SU-DHL-6 (cell line): Measurements from ENCODE around the gene FOXN3.

Source experiments
- H2AFZ ChIP-seq: fragments of 200-600 bp; sonication (generic); 2 replicates; pipeline ENCODE4 v1.6.1; 2014; ENCODE audit warnings: low read depth, mild to moderate bottlenecking, moderate library complexity, mixed read lengths, antibody characterized with exemption, low read length; ENCODE audit not compliant: severe bottlenecking
- H3F3A ChIP-seq: fragments of 200-600 bp; shearing (Covaris generic); 2 replicates; pipeline ENCODE4 v1.6.0; 2016; ENCODE audit warnings: antibody characterized with exemption, mild to moderate bottlenecking; ENCODE audit not compliant: insufficient read depth
- H3K27ac ChIP-seq: fragments of 200-600 bp; sonication (generic); 2 replicates; pipeline ENCODE4 v1.5.1; 2016; ENCODE audit warnings: low read depth, mild to moderate bottlenecking, low read length, moderate library complexity, mixed read lengths
- H3K27me3 ChIP-seq: fragments of 200-600 bp; sonication (generic), shearing (Covaris generic); 2 replicates; pipeline ENCODE4 v1.6.0; 2014; ENCODE audit warnings: mild to moderate bottlenecking, low read length
- H3K36me3 ChIP-seq: fragments of 200-600 bp; sonication (generic); 2 replicates; pipeline ENCODE4 v1.6.1; 2014; ENCODE audit warnings: mild to moderate bottlenecking, low read length, mixed read lengths
- H3K4me2 ChIP-seq: fragments of 300-600, 200-600 bp; shearing (Covaris generic), sonication (generic); 2 replicates; pipeline ENCODE4 v1.6.0; 2014; ENCODE audit warnings: low read length, low read depth, mild to moderate bottlenecking; ENCODE audit not compliant: poor library complexity, severe bottlenecking
- H3K4me3 ChIP-seq: fragments of 200-600 bp; sonication (generic); 2 replicates; pipeline ENCODE4 v1.5.1; 2014; ENCODE audit warnings: antibody characterized with exemption, low read length, mild to moderate bottlenecking, mixed read lengths; ENCODE audit not compliant: insufficient read depth, poor library complexity, severe bottlenecking
- H3K79me2 ChIP-seq: fragments of 200-600 bp; sonication (generic); 2 replicates; pipeline ENCODE4 v1.6.1; 2014; ENCODE audit warnings: mild to moderate bottlenecking, low read length, moderate library complexity; ENCODE audit not compliant: insufficient read depth
- H3K9ac ChIP-seq: fragments of 200-600 bp; sonication (generic); 2 replicates; pipeline ENCODE4 v1.7.0; 2014; ENCODE audit warnings: mild to moderate bottlenecking, low read length
- H3K9me2 ChIP-seq: fragments of 200-600 bp; sonication (generic); replicated peaks from 2 replicates; pipeline ENCODE4 v1.6.1; 2014; ENCODE audit warnings: low read length; ENCODE audit not compliant: insufficient read depth
- H3K9me3 ChIP-seq: fragments of 200-600 bp; sonication (generic); 2 replicates; pipeline ENCODE4 v1.6.1; 2014; ENCODE audit warnings: low read length, mixed read lengths; ENCODE audit not compliant: insufficient read depth
- H4K20me1 ChIP-seq: fragments of 200-600 bp; sonication (generic); 2 replicates; pipeline ENCODE4 v1.6.1; 2014; ENCODE audit warnings: low read depth, mild to moderate bottlenecking, antibody characterized with exemption, low read length, moderate library complexity, mixed read lengths
- CTCF ChIP-seq: fragments of 200-600 bp; sonication (generic); IDR thresholded peaks from one replicate; pipeline ENCODE4 v1.5.1; 2017; ENCODE audit warnings: antibody characterized with exemption, mild to moderate bottlenecking, low read length, moderate library complexity; ENCODE audit not compliant: insufficient read depth, poor library complexity, severe bottlenecking
- EZH2phosphoT487 ChIP-seq: fragments of 200-600 bp; sonication (generic), shearing (Covaris generic); conservative IDR thresholded peaks from 2 replicates; pipeline ENCODE4 v1.6.1; 2018; ENCODE audit warnings: mild to moderate bottlenecking, antibody characterized with exemption, low read length, moderate library complexity, mixed read lengths

FOXN3 gene

GRCh38 chr14:89461256-89461655, 44.2 kb upstream of the FOXN3 start:
- H3K36me3 ChIP-seq = no peaks in the 10 kb centered on the region
- H3K4me3 ChIP-seq = peak overlapping the region; percentile 47
- peak overlapping the region; percentile 63 for H3K4me2 ChIP-seq
- no peak for TF ChIP-seq CTCF
- TF ChIP-seq EZH2phosphoT487 = no peak
- 0 out of 2 replicates have a peak overlapping the region, but pooled peaks have one; percentile 7 for H3K27ac ChIP-seq
- no peaks in the 10 kb centered on the region for H4K20me1 ChIP-seq
- H3K9me2 ChIP-seq = no peaks in the 10 kb centered on the region
- H3K27me3 ChIP-seq = no peaks in the 10 kb centered on the region
- H3F3A ChIP-seq = 0 out of 2 replicates have a peak, but pooled peaks cover 6% of the 10 kb centered on the region
- no peaks in the 10 kb centered on the region for H3K9me3 ChIP-seq
- H3K79me2 ChIP-seq = peaks cover 19% of the 10 kb centered on the region; the same call in 1 of the 2 replicates
- H3K9ac ChIP-seq = peak overlapping the region; percentile 49
- H2AFZ ChIP-seq = no peak overlapping the region

GRCh38 chr14:89458713-89459420, 41.8 kb upstream of the FOXN3 start:
- Histone ChIP-seq H3F3A (0 out of 2 replicates have a peak, but pooled peaks cover 6% of the 10 kb centered on the region), H3K79me2 (peaks cover 19% of the 10 kb centered on the region; the same call in 1 of the 2 replicates), H3K27ac (no peak overlapping the region), H3K9me2 (no peaks in the 10 kb centered on the region), H3K4me3 (no peak overlapping the region), H3K27me3 (no peaks in the 10 kb centered on the region), H3K36me3 (no peaks in the 10 kb centered on the region), H3K9me3 (no peaks in the 10 kb centered on the region), H2AFZ (no peak overlapping the region), H4K20me1 (no peaks in the 10 kb centered on the region), H3K4me2 (no peak overlapping the region), H3K9ac (no peak overlapping the region)
- TF ChIP-seq CTCF (no peak), EZH2phosphoT487 (no peak)

- no peak overlapping the region for H3K4me2 ChIP-seq
- H3F3A ChIP-seq = 0 out of 2 replicates have a peak, but pooled peaks cover 6% of the 10 kb centered on the region
- no peak for TF ChIP-seq CTCF
- no peak overlapping the region for H3K4me3 ChIP-seq
- peaks cover 19% of the 10 kb centered on the region; the same call in 1 of the 2 replicates for H3K79me2 ChIP-seq
- no peaks in the 10 kb centered on the region for H3K36me3 ChIP-seq
- no peaks in the 10 kb centered on the region for H3K9me3 ChIP-seq
- H4K20me1 ChIP-seq = no peaks in the 10 kb centered on the region
- no peak overlapping the region for H3K9ac ChIP-seq
- no peaks in the 10 kb centered on the region for H3K9me2 ChIP-seq
- no peaks in the 10 kb centered on the region for H3K27me3 ChIP-seq
- H2AFZ ChIP-seq = no peak overlapping the region
- no peak overlapping the region for H3K27ac ChIP-seq
Measured at GRCh38 chr14:89457007-89457406, 40.0 kb upstream of the FOXN3 start.
